HepG2 (cell line): ENCODE measurements around the gene TRAP1. TPM values are rescaled to one million over a fixed set of nuclear protein-coding genes. Genes with fewer than 3 reads are reported as not detected.

Experiments used
- CAMTA2 ChIP-seq: sonication (generic); formaldehyde crosslinking; IDR thresholded peaks from 2 replicates; pipeline ENCODE4 v1.4.0; 2020; ENCODE audit warnings: mild to moderate bottlenecking, missing genetic modification reagents, borderline replicate concordance
- ELF3 ChIP-seq: IDR thresholded peaks from 2 replicates; pipeline ENCODE4 v1.6.1; 2016; ENCODE audit warnings: missing genetic modification reagents, missing compliant biosample characterization
- GPBP1L1 ChIP-seq: sonication (generic); formaldehyde crosslinking; IDR thresholded peaks from 2 replicates; pipeline ENCODE4 v1.5.0; 2020; ENCODE audit warnings: mild to moderate bottlenecking, missing genetic modification reagents
- HDAC6 ChIP-seq: fragments of 200-600 bp; sonication (generic); IDR thresholded peaks from 2 replicates; pipeline ENCODE4 v1.7.0; 2017; ENCODE audit warnings: mild to moderate bottlenecking, antibody characterized with exemption, low read length, low read depth
- HNRNPH1 ChIP-seq: fragments of 200-400 bp; formaldehyde crosslinking; optimal IDR thresholded peaks from 2 replicates; pipeline ENCODE3; 2017; ENCODE audit warnings: mild to moderate bottlenecking, low read depth, low read length
- JARID2 ChIP-seq: sonication (generic); formaldehyde crosslinking; IDR thresholded peaks from 2 replicates; pipeline ENCODE4 v1.8.1; 2023; ENCODE audit warnings: missing genetic modification reagents, inconsistent platforms; ENCODE audit not compliant: insufficient replicate concordance
- NFE2L1 ChIP-seq: sonication (generic); formaldehyde crosslinking; IDR thresholded peaks from 2 replicates; pipeline ENCODE4 v1.4.0; 2020; ENCODE audit warnings: missing genetic modification reagents, mild to moderate bottlenecking, borderline replicate concordance
- ONECUT2 ChIP-seq: sonication (generic); formaldehyde crosslinking; IDR thresholded peaks from 2 replicates; pipeline ENCODE4 v1.4.0; 2020; ENCODE audit warnings: missing genetic modification reagents
- PATZ1 ChIP-seq: sonication (generic); formaldehyde crosslinking; IDR thresholded peaks from 2 replicates; pipeline ENCODE4 v1.4.0; 2020; ENCODE audit warnings: missing genetic modification reagents
- SMAD9 ChIP-seq: sonication (generic); formaldehyde crosslinking; IDR thresholded peaks from 2 replicates; pipeline ENCODE4 v1.5.1; 2020; ENCODE audit warnings: mild to moderate bottlenecking, missing genetic modification reagents
- ZNF251 ChIP-seq: sonication (generic); formaldehyde crosslinking; IDR thresholded peaks from 2 replicates; pipeline ENCODE4 v1.9.0; 2021; ENCODE audit warnings: mild to moderate bottlenecking, missing genetic modification reagents
- ZNF383 ChIP-seq: sonication (generic); formaldehyde crosslinking; IDR thresholded peaks from 2 replicates; pipeline ENCODE4 v1.4.0; 2020; ENCODE audit warnings: missing genetic modification reagents, mild to moderate bottlenecking, borderline replicate concordance
- ZNF615 ChIP-seq: sonication (generic); formaldehyde crosslinking; IDR thresholded peaks from 2 replicates; pipeline ENCODE4 v1.5.0; 2020; ENCODE audit warnings: mild to moderate bottlenecking, missing genetic modification reagents, borderline replicate concordance
- ZNF784 ChIP-seq: sonication (generic); formaldehyde crosslinking; IDR thresholded peaks from 2 replicates; pipeline ENCODE4 v1.5.1; 2020; ENCODE audit warnings: missing genetic modification reagents, mild to moderate bottlenecking, borderline replicate concordance
- ZNF790 ChIP-seq: sonication (generic); formaldehyde crosslinking; IDR thresholded peaks from 2 replicates; pipeline ENCODE4 v1.8.0; 2022; ENCODE audit warnings: missing genetic modification reagents, mild to moderate bottlenecking, borderline replicate concordance
- polyA plus RNA-seq, 8 experiments: library from polyadenylated mRNA; depleted of rRNA in 3 of 8; stranded (reverse) in 7 of 8; unstranded in 1 of 8; fragments of >200 nt; fragmentation: Illumina TruSeq in 4 of 8; extraction: Trizol in 4 of 8; gene quantifications; 2 replicates each; pipeline versions ENCODE4 v1.2.1 to v1.2.3, GENCODE V29; 2011 to 2016; ENCODE audit warnings: low read depth in 4 of 8, missing spikeins in 1 of 8, mixed read lengths in 1 of 8; ENCODE audit not compliant: insufficient read depth in 1 of 8
- total RNA-seq, 5 experiments: library from RNA; depleted of rRNA; stranded (reverse); fragments of >200 nt; fragmentation: Illumina TruSeq; extraction: Trizol; gene quantifications; 2 replicates each; pipeline ENCODE4 v1.2.3, GENCODE V29; 2016; ENCODE audit warnings: low read depth in 1 of 5
- TF ChIP-seq, protein P1 (sequence below): sonication (generic); formaldehyde crosslinking; IDR thresholded peaks from 2 replicates; pipeline ENCODE4 v1.8.1; 2023; ENCODE audit warnings: mild to moderate bottlenecking, inconsistent platforms, moderate library complexity, missing genetic modification reagents, borderline replicate concordance
- TF ChIP-seq, protein P2 (sequence below): sonication (generic); formaldehyde crosslinking; IDR thresholded peaks from 2 replicates; pipeline ENCODE4 v1.4.0; 2020; ENCODE audit warnings: missing genetic modification reagents, borderline replicate concordance
- TF ChIP-seq, protein P3 (sequence below): sonication (generic); formaldehyde crosslinking; IDR thresholded peaks from 2 replicates; pipeline ENCODE4 v1.9.0; 2021; ENCODE audit warnings: missing genetic modification reagents, mild to moderate bottlenecking, borderline replicate concordance

TRAP1 gene
- total and polyA plus RNA-seq, 2 of the 13 experiments (the other 11 are each of a cell fraction or from before 2014, with no cell fraction given), result 127 to 240 TPM

- TF ChIP-seq GPBP1L1, result no peak
- no peak for TF ChIP-seq HDAC6
- no peak for TF ChIP-seq NFE2L1
- no peak for TF ChIP-seq CAMTA2 (CRISPR knock-in tag)
- no peak for TF ChIP-seq ZNF251 (CRISPR knock-in tag)
- TF ChIP-seq, protein P1, sequence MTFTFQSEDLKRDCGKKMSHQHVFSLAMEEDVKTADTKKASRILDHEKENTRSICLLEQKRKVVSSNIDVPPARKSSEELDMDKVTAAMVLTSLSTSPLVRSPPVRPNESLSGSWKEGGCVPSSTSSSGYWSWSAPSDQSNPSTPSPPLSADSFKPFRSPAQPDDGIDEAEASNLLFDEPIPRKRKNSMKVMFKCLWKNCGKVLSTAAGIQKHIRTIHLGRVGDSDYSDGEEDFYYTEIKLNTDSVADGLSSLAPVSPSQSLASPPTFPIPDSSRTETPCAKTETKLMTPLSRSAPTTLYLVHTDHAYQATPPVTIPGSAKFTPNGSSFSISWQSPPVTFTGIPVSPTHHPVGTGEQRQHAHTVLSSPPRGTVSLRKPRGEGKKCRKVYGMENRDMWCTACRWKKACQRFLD, result no peak
- TF ChIP-seq, protein P2, sequence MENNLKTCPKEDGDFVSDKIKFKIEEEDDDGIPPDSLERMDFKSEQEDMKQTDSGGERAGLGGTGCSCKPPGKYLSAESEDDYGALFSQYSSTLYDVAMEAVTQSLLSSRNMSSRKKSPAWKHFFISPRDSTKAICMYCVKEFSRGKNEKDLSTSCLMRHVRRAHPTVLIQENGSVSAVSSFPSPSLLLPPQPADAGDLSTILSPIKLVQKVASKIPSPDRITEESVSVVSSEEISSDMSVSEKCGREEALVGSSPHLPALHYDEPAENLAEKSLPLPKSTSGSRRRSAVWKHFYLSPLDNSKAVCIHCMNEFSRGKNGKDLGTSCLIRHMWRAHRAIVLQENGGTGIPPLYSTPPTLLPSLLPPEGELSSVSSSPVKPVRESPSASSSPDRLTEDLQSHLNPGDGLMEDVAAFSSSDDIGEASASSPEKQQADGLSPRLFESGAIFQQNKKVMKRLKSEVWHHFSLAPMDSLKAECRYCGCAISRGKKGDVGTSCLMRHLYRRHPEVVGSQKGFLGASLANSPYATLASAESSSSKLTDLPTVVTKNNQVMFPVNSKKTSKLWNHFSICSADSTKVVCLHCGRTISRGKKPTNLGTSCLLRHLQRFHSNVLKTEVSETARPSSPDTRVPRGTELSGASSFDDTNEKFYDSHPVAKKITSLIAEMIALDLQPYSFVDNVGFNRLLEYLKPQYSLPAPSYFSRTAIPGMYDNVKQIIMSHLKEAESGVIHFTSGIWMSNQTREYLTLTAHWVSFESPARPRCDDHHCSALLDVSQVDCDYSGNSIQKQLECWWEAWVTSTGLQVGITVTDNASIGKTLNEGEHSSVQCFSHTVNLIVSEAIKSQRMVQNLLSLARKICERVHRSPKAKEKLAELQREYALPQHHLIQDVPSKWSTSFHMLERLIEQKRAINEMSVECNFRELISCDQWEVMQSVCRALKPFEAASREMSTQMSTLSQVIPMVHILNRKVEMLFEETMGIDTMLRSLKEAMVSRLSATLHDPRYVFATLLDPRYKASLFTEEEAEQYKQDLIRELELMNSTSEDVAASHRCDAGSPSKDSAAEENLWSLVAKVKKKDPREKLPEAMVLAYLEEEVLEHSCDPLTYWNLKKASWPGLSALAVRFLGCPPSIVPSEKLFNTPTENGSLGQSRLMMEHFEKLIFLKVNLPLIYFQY (CRISPR knock-in tag), result no peak
- TF ChIP-seq JARID2 (CRISPR knock-in tag), result no peak
- TF ChIP-seq SMAD9, result no peak
- no peak for TF ChIP-seq HNRNPH1
- TF ChIP-seq ZNF383 (CRISPR knock-in tag), result no peak
- TF ChIP-seq ZNF615 (CRISPR knock-in tag), result no peak
- no peak for TF ChIP-seq ONECUT2 (CRISPR knock-in tag)
- TF ChIP-seq ZNF784 (CRISPR knock-in tag), result no peak
- peak; percentile 60 for TF ChIP-seq PATZ1 (CRISPR knock-in tag)
- TF ChIP-seq ZNF790, result no peak
- peak; percentile 84 for TF ChIP-seq ELF3
- TF ChIP-seq, protein P3, sequence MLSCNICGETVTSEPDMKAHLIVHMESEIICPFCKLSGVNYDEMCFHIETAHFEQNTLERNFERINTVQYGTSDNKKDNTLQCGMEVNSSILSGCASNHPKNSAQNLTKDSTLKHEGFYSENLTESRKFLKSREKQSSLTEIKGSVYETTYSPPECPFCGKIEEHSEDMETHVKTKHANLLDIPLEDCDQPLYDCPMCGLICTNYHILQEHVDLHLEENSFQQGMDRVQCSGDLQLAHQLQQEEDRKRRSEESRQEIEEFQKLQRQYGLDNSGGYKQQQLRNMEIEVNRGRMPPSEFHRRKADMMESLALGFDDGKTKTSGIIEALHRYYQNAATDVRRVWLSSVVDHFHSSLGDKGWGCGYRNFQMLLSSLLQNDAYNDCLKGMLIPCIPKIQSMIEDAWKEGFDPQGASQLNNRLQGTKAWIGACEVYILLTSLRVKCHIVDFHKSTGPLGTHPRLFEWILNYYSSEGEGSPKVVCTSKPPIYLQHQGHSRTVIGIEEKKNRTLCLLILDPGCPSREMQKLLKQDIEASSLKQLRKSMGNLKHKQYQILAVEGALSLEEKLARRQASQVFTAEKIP (CRISPR knock-in tag), result no peak
These were observed 70.9 kb downstream of the TRAP1 start (continued) for GRCh38 chr16:3646348-3646920.
